Left ventricle myocardium inferior (tissue), 1 donor: Measurements from ENCODE around the gene HES1. TPM values are rescaled to one million over a fixed set of nuclear protein-coding genes. Genes with fewer than 3 reads are reported as not detected.

Source experiments
- DNase-seq: peaks from one replicate; pipeline ENCODE4 v3.0.0-alpha.2; 2020
- H3K27ac ChIP-seq: fragments of 200-600 bp; replicated peaks from 2 replicates; pipeline ENCODE4 v1.8.0; 2021
- H3K27me3 ChIP-seq: fragments of 200-600 bp; 2 replicates; pipeline ENCODE4 v1.8.0; 2021; ENCODE audit warnings: low read depth
- H3K36me3 ChIP-seq: fragments of 200-600 bp; 2 replicates; pipeline ENCODE4 v1.8.0; 2021
- H3K4me1 ChIP-seq: fragments of 200-600 bp; 2 replicates; pipeline ENCODE4 v1.8.0; 2021
- H3K4me3 ChIP-seq: fragments of 200-600 bp; 2 replicates; pipeline ENCODE4 v1.8.0; 2021; ENCODE audit warnings: mild to moderate bottlenecking, moderate library complexity
- H3K9me3 ChIP-seq: fragments of 200-600 bp; replicated peaks from 2 replicates; pipeline ENCODE4 v1.8.0; 2021
- intact Hi-C: fragments of 100-400 bp; cut with micrococcal nuclease; formaldehyde crosslinking; loops from one replicate; pipeline ENCODE4 v1.11.0; 2022
- total RNA-seq: library from RNA; stranded (reverse); fragmentation: NEBNext Ultra II Directional; extraction: Animal tissue kit (Norgen Biotek cat#: 25700); gene quantifications from one replicate; pipeline ENCODE4 v1.2.1, GENCODE V29; 2021
- TF ChIP-seq, protein P1 (sequence below): fragments of 200-600 bp; IDR thresholded peaks from 2 replicates; pipeline ENCODE4 v1.8.0; 2021; ENCODE audit warnings: antibody characterized with exemption, mild to moderate bottlenecking, borderline replicate concordance
- donor health status: DM: no; HTN: yes; CAD: no; lungs with severe emphysema.

Gene HES1
- total RNA-seq, 1 donor from 2014 or later: 13.4 TPM

DNA sequence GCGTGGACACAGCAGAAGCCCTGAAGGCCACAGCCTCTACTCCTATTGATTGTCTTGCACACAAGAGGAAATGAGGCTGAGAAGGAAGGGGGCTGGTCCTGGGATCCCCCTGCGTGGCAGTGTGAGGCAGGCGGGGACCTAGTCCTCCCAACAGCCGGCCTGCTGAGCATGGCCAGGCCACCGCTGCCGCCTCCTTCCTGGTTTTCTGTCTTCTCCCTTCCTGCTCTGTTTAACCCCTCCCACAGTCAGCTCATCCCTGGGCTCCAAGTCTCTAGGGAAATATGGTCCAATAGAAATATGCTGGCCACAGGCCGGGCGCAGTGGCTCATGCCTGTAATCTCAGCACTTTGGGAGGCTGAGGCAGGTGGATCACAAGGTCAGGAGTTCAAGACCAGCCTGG is 42.1 kb upstream of the HES1 start:
- H3K27ac ChIP-seq: no peak overlapping the region
- no peak overlapping the region for H3K4me3 ChIP-seq
- no peaks in the 10 kb centered on the region for H3K9me3 ChIP-seq
- H3K4me1 ChIP-seq: peaks cover 43% of the 10 kb centered on the region
- DNase-seq: no peak
- peaks cover 11% of the 10 kb centered on the region for H3K27me3 ChIP-seq
- no peaks in the 10 kb centered on the region for H3K36me3 ChIP-seq
- intact Hi-C loops: no loop called here
- TF ChIP-seq, protein P1, sequence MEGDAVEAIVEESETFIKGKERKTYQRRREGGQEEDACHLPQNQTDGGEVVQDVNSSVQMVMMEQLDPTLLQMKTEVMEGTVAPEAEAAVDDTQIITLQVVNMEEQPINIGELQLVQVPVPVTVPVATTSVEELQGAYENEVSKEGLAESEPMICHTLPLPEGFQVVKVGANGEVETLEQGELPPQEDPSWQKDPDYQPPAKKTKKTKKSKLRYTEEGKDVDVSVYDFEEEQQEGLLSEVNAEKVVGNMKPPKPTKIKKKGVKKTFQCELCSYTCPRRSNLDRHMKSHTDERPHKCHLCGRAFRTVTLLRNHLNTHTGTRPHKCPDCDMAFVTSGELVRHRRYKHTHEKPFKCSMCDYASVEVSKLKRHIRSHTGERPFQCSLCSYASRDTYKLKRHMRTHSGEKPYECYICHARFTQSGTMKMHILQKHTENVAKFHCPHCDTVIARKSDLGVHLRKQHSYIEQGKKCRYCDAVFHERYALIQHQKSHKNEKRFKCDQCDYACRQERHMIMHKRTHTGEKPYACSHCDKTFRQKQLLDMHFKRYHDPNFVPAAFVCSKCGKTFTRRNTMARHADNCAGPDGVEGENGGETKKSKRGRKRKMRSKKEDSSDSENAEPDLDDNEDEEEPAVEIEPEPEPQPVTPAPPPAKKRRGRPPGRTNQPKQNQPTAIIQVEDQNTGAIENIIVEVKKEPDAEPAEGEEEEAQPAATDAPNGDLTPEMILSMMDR: no peak

DNA sequence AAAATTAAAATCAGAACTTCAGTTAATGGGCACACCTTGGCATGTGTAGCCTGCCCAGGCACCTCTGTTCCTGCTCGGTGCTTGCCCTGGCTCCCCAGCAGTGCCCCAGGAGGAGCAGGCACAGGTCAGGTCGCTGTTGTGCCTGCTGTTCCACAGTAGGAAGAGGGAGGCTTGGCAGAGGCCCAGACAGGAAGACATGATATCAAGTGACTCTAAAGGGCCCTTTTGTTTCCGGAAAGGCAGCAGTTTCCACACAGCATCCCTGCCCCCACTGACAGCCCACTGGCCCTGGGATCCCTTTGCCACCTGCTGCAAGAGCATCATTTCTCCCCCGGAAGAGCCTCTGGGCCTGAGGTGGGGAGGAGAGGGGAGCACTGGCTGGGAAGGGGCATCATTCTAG is 40.5 kb upstream of the HES1 start:
- H3K4me3 ChIP-seq: no peak overlapping the region
- intact Hi-C loops: no loop called here
- H3K4me1 ChIP-seq: peaks cover 35% of the 10 kb centered on the region
- no peak overlapping the region for H3K27ac ChIP-seq
- no peaks in the 10 kb centered on the region for H3K9me3 ChIP-seq
- no peaks in the 10 kb centered on the region for H3K36me3 ChIP-seq
- TF ChIP-seq, protein P1: no peak
- peak; percentile 56 for DNase-seq
- peaks cover 27% of the 10 kb centered on the region for H3K27me3 ChIP-seq

DNA sequence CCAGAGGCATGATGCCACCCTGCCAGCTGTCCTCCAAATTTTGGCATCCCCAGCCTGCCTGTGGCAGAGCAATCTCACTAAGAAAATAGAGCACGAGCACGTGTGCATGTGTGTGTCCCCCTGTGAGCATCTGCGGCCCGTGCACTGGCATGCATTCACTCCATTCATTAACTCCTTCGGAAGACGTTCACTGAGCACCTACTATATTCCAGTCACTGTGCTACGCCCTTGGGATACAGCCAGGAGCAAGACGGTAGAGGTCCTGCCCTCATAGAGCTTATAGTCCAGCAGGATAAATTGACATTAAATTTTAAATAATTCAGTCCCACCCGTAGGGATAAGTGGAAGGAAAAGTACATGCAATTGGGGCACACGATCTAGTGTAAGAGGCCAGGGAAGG is 40.0 kb upstream of the HES1 start:
- DNase-seq: no peak
- Histone ChIP-seq H3K4me3 (no peak overlapping the region), H3K27me3 (peaks cover 32% of the 10 kb centered on the region), H3K9me3 (no peaks in the 10 kb centered on the region), H3K27ac (no peak overlapping the region), H3K36me3 (no peaks in the 10 kb centered on the region), H3K4me1 (peaks cover 35% of the 10 kb centered on the region)
- TF ChIP-seq, protein P1: no peak
- intact Hi-C loops: no loop called here

DNA sequence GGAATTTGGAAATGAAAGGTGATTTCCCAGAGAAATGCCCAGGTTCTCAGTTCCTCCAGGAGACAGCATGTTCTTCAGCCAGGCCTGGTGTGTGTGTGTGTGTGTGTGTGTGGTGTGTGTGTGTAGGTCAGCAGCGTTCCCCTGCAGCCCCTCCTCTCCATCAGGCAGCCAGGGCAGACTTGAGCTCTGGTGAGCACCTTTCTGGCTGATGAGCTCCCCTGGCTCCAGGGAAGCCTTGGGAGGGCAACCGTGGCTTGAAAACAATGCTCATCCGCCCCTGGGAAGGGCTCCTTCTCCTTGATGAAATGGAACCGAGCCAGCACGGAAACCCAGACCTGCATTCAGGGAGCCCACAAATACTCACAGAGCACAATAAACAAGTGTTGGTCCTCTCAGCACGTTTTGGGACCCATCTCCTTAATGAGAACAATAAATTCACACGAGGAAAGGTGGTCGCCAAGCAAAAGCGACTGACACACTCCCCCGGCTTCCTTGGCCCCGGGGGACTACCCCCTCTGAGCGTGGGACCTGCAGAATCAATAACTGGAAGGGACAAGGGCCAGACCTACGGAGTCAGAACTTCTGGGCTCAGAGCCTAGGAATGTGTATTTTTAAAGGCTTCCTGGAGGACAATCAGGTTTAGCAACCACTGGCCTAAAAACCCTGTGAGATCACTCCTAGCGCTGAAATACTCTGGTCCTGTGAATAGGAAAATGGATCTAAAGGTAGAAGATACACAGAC is 38.6 kb upstream of the HES1 start:
- peak overlapping the region; percentile 0 for H3K27ac ChIP-seq
- H3K27me3 ChIP-seq: peaks cover 46% of the 10 kb centered on the region
- TF ChIP-seq, protein P1: no peak
- H3K4me3 ChIP-seq: no peak overlapping the region
- H3K36me3 ChIP-seq: no peaks in the 10 kb centered on the region
- H3K4me1 ChIP-seq: peaks cover 35% of the 10 kb centered on the region
- intact Hi-C loops: no loop called here
- no peaks in the 10 kb centered on the region for H3K9me3 ChIP-seq
- DNase-seq: no peak

DNA sequence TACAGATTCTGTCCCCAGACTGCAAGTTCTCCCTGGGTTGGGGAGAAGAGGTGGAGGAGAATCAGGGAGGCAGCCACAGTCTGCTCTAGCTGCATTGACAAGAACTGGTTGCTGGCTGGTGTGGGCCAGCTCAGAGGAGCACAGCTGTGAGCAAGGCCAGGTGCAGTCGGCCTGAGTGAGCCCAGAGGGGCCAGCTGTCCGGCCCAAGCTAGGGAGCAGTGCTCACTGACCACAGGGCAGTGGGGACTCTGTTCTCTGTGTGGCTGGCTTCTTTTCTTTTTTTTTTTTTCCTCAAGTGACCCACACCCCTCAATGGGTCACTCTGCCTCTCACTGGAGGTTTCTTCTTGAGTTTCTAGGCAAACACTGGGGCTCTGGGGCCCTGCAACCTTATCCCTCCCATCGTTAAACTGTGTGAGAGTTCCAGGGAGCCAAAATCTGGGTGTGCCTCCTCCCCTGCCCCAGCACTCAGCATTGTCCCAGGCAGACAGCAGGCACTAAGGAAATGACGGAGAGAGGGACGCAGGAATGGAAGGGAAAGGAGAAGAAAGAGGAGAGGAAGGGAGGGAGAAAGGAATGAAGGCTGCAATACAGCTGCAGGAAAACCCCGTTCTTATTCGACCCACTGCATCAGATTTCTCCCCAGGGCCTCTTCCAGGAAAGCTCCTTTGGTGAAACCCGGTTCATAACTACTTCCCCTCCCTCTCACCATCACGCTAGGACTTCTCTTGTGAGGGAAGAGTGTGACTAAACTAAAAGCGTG is 37.7 kb upstream of the HES1 start:
- intact Hi-C loops: no loop called here
- peaks cover 55% of the 10 kb centered on the region for H3K27me3 ChIP-seq
- H3K9me3 ChIP-seq: no peaks in the 10 kb centered on the region
- H3K4me3 ChIP-seq: no peak overlapping the region
- peaks cover 35% of the 10 kb centered on the region for H3K4me1 ChIP-seq
- no peaks in the 10 kb centered on the region for H3K36me3 ChIP-seq
- TF ChIP-seq, protein P1: no peak
- H3K27ac ChIP-seq: peak overlapping the region; percentile 0
- DNase-seq: no peak
